HG03558 (cell line): ENCODE results near the gene TSACC.

ENCODE experiments used
- ATAC-seq: cut with Tn5 transposase; IDR thresholded peaks from one replicate; pipeline ENCODE4 v1.9.1; 2021; ENCODE audit warnings: moderate number of reproducible peaks; ENCODE audit not compliant: unreplicated experiment; ENCODE audit errors: extremely low read depth

TSACC gene

DNA sequence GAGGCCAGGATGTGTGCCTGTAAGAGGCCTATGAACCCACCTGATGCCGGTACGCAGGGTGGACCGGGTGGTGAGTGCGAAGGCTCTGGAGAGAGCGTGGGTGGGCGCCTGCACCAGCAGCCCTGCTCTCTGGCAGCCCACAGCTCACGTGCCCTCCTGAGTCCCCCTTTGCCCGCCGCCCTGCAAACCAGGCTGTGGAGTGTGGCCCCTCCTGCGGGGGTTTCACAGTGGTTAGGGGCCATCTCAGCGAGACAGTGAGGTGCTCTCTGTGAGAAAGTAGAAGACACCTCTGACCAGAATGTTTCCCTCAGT lies 53.0 kb downstream of the TSACC start:
- ATAC-seq: no peak

DNA sequence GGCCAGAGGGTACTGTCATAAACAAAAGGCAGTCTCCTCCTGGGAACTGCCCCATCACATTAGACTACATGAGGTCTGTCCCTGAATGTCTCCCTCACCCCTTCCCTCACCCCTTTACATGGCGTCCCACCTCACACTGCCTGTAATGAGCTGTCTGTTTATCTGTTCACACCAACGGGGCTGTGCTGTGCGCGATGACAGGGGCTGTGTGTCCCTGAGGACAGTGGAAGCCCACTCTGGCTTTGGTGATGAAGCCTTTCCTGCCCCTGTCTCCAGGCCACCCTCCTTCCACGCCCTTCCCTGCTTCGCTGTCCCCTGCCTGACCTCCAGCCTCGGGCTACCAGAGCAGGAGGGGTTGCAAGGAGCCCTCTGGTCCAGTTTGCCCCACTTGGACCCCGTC lies 53.4 kb downstream of the TSACC start:
- no peak for ATAC-seq

DNA sequence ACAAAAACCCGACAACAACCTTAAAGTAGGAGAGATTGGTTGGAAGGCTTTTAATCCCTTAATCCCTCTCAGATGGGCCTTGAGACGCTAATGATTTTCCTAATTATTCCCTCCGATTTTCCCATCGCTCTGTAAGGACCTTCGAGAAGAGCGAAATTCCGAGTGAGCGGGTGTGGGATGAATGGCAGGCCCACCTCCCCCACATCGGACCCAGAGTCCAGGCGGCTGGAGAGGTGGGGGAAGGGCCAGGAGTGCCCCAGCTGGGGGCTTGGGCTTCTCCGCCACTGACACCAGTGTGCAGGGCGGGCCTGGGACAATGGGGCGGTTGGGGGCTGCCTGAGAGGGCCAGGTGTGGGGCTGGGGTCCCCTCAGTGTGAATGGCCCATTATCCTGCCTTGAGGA lies 54.1 kb downstream of the TSACC start:
- no peak for ATAC-seq

DNA sequence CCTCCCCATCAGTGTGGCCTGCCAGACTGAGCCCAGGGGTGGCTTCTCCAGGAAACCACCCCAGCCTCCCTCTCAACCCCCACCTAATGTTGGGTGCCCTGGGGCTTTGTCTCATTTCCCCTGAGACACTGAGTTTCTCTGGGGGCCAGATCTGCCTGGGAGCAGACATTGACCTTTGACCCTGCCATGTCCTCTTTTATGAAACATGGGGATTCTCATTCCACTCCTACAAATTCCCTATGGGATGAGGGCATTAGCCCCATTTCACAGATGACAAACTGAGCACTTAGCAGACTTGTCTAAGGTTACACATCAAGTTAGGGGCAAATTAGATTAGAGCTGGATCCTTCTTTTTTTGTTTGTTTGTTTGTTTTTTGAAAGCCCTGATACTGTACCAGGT lies 54.8 kb downstream of the TSACC start:
- ATAC-seq: no peak

DNA sequence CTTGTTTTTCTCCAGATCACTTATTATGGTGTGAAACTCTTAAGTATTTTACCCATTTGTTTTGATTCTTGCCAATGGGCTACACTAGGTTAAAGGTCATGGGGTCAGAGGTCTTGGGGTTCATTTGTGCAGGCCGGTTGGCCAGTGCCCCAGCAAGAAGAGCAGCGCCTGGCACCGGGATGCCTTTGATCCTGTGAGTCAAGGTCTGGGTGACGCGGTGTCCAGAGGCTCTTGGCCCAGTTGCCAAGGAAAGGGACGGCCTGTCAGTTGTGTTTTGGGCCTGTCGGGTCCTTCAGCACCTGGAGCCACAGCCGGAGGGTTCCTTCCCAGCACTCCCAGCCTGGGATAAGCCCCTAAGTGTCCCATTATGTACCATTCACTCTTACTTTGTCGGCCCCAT lies 55.8 kb downstream of the TSACC start:
- no peak for ATAC-seq

DNA sequence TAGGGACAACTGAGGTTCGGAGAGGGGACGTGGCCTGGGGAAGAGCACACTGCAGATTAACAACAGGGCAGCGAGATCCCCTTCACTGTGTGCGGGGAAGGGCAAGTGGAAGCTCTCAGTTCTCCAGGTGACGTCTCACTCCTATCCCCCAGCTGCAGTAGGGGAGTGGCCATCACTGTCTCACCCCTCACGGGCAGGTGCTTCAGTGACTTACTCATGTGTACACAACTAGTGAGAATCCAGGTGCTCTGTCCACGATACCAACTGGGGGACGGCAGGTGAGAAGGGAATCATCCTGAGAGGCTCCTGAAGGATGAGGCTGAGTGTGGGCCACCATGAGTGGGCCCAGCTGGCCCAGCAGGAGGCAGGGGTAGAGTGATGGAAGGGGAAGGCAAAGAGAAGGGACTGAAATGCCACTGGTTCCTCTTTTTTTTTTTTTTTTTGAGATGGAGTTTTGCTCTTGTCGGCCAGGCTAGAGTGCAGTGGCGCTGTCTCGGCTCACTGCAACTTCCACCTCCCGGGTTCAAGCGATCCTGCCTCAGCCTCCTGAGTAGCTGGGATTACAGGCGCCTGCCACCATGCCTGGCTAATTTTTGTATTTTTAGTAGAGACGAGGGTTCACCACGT lies 56.6 kb downstream of the TSACC start:
- no peak for ATAC-seq
